GM19239 (cell line): ENCODE measurements around the gene ANKMY1.

Experiments
- DNase-seq: peaks from one replicate; pipeline ENCODE4 v3.0.0; 2011; ENCODE audit warnings: low spot score; ENCODE audit not compliant: insufficient read length
- FAIRE-seq: peaks from 2 replicates; lab custom pipeline; 2011; peaks lifted over from hg19 to GRCh38; lab: Jason Lieb, UNC

The ANKMY1 gene

GRCh38 chr2:240440704-240441320, 117.0 kb downstream of the ANKMY1 start:
- no peak for DNase-seq
- no peak for FAIRE-seq

GRCh38 chr2:240440251-240440650, 117.5 kb downstream of the ANKMY1 start:
- DNase-seq (no peak), FAIRE-seq (no peak)

- DNase-seq, result no peak
- no peak for FAIRE-seq
Observed at GRCh38 chr2:240439698-240440151, 118.1 kb downstream of the ANKMY1 start.

- FAIRE-seq, result no peak
- DNase-seq, result no peak
Observed at GRCh38 chr2:240438810-240439697, 118.7 kb downstream of the ANKMY1 start.

- FAIRE-seq (peak; percentile 11), DNase-seq (peak; percentile 91)
Observed at GRCh38 chr2:240437861-240438809, 119.7 kb downstream of the ANKMY1 start.

- FAIRE-seq, result no peak
- no peak for DNase-seq
Observed at GRCh38 chr2:240437551-240437860, 120.3 kb downstream of the ANKMY1 start.

GRCh38 chr2:240436683-240437550, 120.9 kb downstream of the ANKMY1 start:
- DNase-seq, result no peak
- FAIRE-seq, result no peak

GRCh38 chr2:240435948-240436682, 121.7 kb downstream of the ANKMY1 start:
- no peak for FAIRE-seq
- DNase-seq, result no peak

- DNase-seq, result peak; percentile 85
- no peak for FAIRE-seq
Observed at GRCh38 chr2:240435457-240435947, 122.3 kb downstream of the ANKMY1 start, which contains the start of gene GPC1. Gene GPC1, plus strand, starts transcription at chr2:240435663. Its CDS starts 256 bp downstream, at chr2:240435919.

- peak; percentile 69 for FAIRE-seq
Observed at GRCh38 chr2:240434728-240435456, 122.9 kb downstream of the ANKMY1 start.

GRCh38 chr2:240433973-240434727, 123.6 kb downstream of the ANKMY1 start:
- no peak for DNase-seq
- no peak for FAIRE-seq

More at GRCh38 chr2:240434728-240435456, 122.9 kb downstream of the ANKMY1 start:
- DNase-seq, result peak; percentile 96

- FAIRE-seq, result no peak
Observed at GRCh38 chr2:240432820-240433801, 124.7 kb downstream of the ANKMY1 start.

GRCh38 chr2:240432430-240432819, 125.4 kb downstream of the ANKMY1 start:
- DNase-seq (no peak), FAIRE-seq (no peak)

More at GRCh38 chr2:240432820-240433801, 124.7 kb downstream of the ANKMY1 start:
- DNase-seq, result no peak

GRCh38 chr2:240431661-240432424, 125.9 kb downstream of the ANKMY1 start:
- no peak for DNase-seq

GRCh38 chr2:240431271-240431660, 126.5 kb downstream of the ANKMY1 start:
- DNase-seq, result no peak
- FAIRE-seq, result no peak

More at GRCh38 chr2:240431661-240432424, 125.9 kb downstream of the ANKMY1 start:
- no peak for FAIRE-seq
